Vagina (tissue), 2 donors: ENCODE data around the gene TP53TG5. TPM values are rescaled to one million over a fixed set of nuclear protein-coding genes. Genes with fewer than 3 reads are reported as not detected.

Source experiments
- DNase-seq, 2 donors: peaks; one replicate each; pipeline ENCODE4 v3.0.0-alpha.2; 2017; ENCODE audit errors: extremely low spot score in 2 of 2
- H3K27ac ChIP-seq: fragments of 200-600 bp; sonication (generic); one replicate; pipeline ENCODE4 v1.5.1; 2019
- H3K27me3 ChIP-seq: fragments of 200-600 bp; sonication (generic); one replicate; pipeline ENCODE4 v1.5.1; 2019
- H3K36me3 ChIP-seq, 2 donors: fragments of 200-600 bp; sonication (generic); one replicate each; pipeline ENCODE4 v1.5.1; 2017 to 2019
- H3K4me1 ChIP-seq: fragments of 200-600 bp; sonication (generic); one replicate; pipeline ENCODE4 v1.5.1; 2019
- H3K4me3 ChIP-seq, 2 donors: fragments of 200-600 bp; sonication (generic); 1 replicate in 1 of 2; 2 replicates in 1 of 2; pipeline ENCODE4 v1.5.1; 2016 to 2019
- H3K9me3 ChIP-seq: fragments of 200-600 bp; sonication (generic); one replicate; pipeline ENCODE4 v1.5.1; 2019
- CTCF ChIP-seq, 3 experiments: fragments of 450-650 bp in 2 of 3; fragments of 200-600 bp in 1 of 3; sonication (generic) in 1 of 3; IDR thresholded peaks; one replicate each; pipeline ENCODE4 v1.5.1; 2017 to 2019; ENCODE audit warnings: antibody characterized with exemption in 3 of 3, mild to moderate bottlenecking in 2 of 3, moderate library complexity in 2 of 3
- POLR2A ChIP-seq, 2 donors: fragments of 450-650 bp; IDR thresholded peaks; one replicate each; pipeline ENCODE4 v1.6.1; 2017; ENCODE audit warnings: antibody characterized with exemption in 2 of 2, mild to moderate bottlenecking in 2 of 2, moderate library complexity in 2 of 2
- POLR2AphosphoS5 ChIP-seq, 2 donors: sonication (generic); formaldehyde crosslinking; IDR thresholded peaks; one replicate each; pipeline ENCODE4 v1.9.0; 2017; ENCODE audit warnings: antibody characterized with exemption in 2 of 2, mild to moderate bottlenecking in 2 of 2, low read depth in 1 of 2; ENCODE audit not compliant: insufficient read depth in 1 of 2
- intact Hi-C: fragments of 100-400 bp; cut with DNase I; formaldehyde crosslinking; loops from one replicate; pipeline ENCODE4 v1.15.1; 2023
- total RNA-seq: library from RNA; depleted of rRNA; stranded (reverse); fragments of >200 nt; gene quantifications from one replicate; pipeline ENCODE4 v1.2.3, GENCODE V29; 2016

Gene TP53TG5
- total RNA-seq, 1 donor from 2014 or later = not detected

DNA sequence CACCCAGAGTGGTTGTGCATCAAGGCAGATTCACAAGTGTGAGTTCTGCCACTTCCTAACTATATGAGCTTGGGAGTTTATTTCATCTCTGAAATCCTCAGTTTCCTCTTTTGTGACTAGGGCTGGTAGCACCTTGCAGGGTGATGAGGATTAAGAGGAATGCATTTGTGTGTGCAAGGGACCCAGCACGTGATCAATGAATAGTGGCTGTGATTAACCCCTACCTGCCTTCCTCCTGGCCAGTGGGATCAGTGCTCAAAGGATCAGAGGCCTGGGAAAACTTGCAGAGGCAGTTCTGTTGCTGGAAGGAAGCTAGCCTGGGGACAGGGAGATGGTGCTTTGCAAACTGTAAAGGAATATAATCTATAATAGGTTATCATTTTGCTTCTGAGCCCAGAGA lies 37.2 kb downstream of the TP53TG5 start:
- Histone ChIP-seq H3K4me3 (no peak overlapping the region), H3K4me1 (peaks cover 89% of the 10 kb centered on the region), H3K36me3 (no peaks in the 10 kb centered on the region), H3K27ac (peak overlapping the region; percentile 91), H3K9me3 (no peaks in the 10 kb centered on the region), H3K27me3 (no peaks in the 10 kb centered on the region)
- no peak for TF ChIP-seq CTCF (IDR thresholded peaks at IDR 0.05)
- TF ChIP-seq POLR2A (IDR thresholded peaks at IDR 0.05) = no peak
- TF ChIP-seq POLR2AphosphoS5 (IDR thresholded peaks at IDR 0.05; ENCODE audit: insufficient read depth in 1 of 2, low read depth in 1 of 2) = no peak
- intact Hi-C loops = no loop called here
- DNase-seq = no peak

DNA sequence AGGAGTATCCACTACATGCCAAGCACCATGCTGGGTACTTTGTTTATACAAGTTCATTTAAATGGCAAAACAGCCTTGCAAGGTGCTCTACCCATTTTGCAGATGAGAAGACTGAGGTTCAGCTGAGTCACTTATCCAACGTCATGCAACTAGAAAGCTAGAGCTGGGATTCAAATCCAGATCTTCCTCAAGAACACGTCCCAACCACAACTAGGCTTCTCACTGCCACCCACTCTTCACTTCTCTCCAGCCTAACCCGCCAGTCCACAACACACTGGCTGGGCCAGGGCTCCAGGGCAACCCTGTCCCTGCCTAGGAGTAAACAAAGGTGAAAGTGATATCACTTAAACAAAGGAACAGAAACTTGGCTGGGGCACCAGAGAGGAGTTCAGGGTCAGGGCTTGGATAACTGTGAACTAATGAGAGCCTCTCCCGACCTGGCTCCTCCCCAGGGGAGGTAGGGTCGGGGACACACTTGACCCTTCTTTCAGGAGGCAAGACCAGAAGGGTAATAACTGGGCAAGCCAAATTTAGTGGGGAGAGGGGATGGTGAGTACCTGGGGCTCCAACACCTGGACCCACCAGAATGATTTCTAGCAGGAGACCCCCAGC lies 37.8 kb downstream of the TP53TG5 start:
- DNase-seq = no peak
- no peak for TF ChIP-seq POLR2A (IDR thresholded peaks at IDR 0.05)
- no peak for TF ChIP-seq CTCF (IDR thresholded peaks at IDR 0.05)
- no peak for TF ChIP-seq POLR2AphosphoS5 (IDR thresholded peaks at IDR 0.05; ENCODE audit: insufficient read depth in 1 of 2, low read depth in 1 of 2)
- Histone ChIP-seq H3K4me3 (no peak overlapping the region), H3K36me3 (peaks cover 0 to 3% of the 10 kb centered on the region in 2 donors), H3K9me3 (no peaks in the 10 kb centered on the region), H3K4me1 (peaks cover 88% of the 10 kb centered on the region), H3K27ac (peak overlapping the region; percentile 91), H3K27me3 (no peaks in the 10 kb centered on the region)
- intact Hi-C loops = no loop called here

DNA sequence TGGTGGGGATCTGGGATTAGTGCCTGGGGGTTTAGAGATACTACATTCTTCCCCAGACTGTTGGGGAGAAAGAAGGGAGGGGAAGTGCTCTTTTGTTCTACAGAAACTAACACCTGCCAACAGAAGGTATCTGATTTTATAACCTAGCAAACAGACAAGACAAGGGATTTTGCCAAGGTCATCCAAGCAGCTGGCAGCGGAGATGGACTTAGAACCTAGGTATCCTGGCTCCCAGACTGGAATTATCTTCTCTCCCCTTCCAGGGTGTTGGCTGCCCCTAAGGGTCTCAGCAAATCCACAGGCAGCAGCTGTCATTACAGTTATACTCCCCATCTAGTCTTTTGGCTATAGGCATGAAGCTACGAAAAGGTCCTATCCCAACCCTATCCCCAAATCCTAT lies 38.3 kb downstream of the TP53TG5 start:
- intact Hi-C loops = no loop called here
- peaks cover 0 to 8% of the 10 kb centered on the region in 2 donors for H3K36me3 ChIP-seq
- peak overlapping the region; percentile 91 for H3K27ac ChIP-seq
- no peak overlapping the region for H3K4me3 ChIP-seq
- TF ChIP-seq POLR2AphosphoS5 (IDR thresholded peaks at IDR 0.05; ENCODE audit: insufficient read depth in 1 of 2, low read depth in 1 of 2) (no peak), CTCF (IDR thresholded peaks at IDR 0.05) (no peak), POLR2A (IDR thresholded peaks at IDR 0.05) (no peak)
- no peaks in the 10 kb centered on the region for H3K27me3 ChIP-seq
- DNase-seq = no peak
- no peaks in the 10 kb centered on the region for H3K9me3 ChIP-seq
- H3K4me1 ChIP-seq = peaks cover 82% of the 10 kb centered on the region

- TF ChIP-seq CTCF (IDR thresholded peaks at IDR 0.05) (no peak), POLR2AphosphoS5 (IDR thresholded peaks at IDR 0.05; ENCODE audit: insufficient read depth in 1 of 2, low read depth in 1 of 2) (peak; percentile 15 to 17)
- intact Hi-C loops = no loop called here
- Histone ChIP-seq H3K27ac (peak overlapping the region; percentile 81), H3K9me3 (no peaks in the 10 kb centered on the region), H3K36me3 (peaks cover 0 to 11% of the 10 kb centered on the region in 2 donors), H3K27me3 (no peaks in the 10 kb centered on the region), H3K4me3 (no peak overlapping the region), H3K4me1 (peaks cover 75% of the 10 kb centered on the region)
- no peak for DNase-seq
Measured at GRCh38 chr20:45339084-45339483, 39.0 kb downstream of the TP53TG5 start.
